Upper lobe of right lung (tissue), 1 donor: ENCODE results near the gene NUBP2. TPM values are rescaled to one million over a fixed set of nuclear protein-coding genes. Genes with fewer than 3 reads are reported as not detected.
A peak's percentile ranks its signal among the peaks of the same experiment; 100 is the strongest.

Experiments used
- ATAC-seq: fragments of 200-7000 bp; cut with Tn5 transposase; one replicate; pipeline ENCODE4 v1.9.1; 2020; ENCODE audit warnings: mild to moderate bottlenecking, moderate library complexity
- DNase-seq: peaks from one replicate; pipeline ENCODE4 v3.0.0-alpha.2; 2020
- H3K27ac ChIP-seq: fragments of 200-600 bp; one replicate; pipeline ENCODE4 v1.8.0; 2022
- H3K27me3 ChIP-seq: fragments of 200-600 bp; one replicate; pipeline ENCODE4 v1.8.0; 2022; ENCODE audit warnings: mild to moderate bottlenecking
- H3K36me3 ChIP-seq: fragments of 200-600 bp; one replicate; pipeline ENCODE4 v1.8.0; 2022
- H3K4me1 ChIP-seq: fragments of 200-600 bp; one replicate; pipeline ENCODE4 v1.8.0; 2022
- H3K4me3 ChIP-seq: fragments of 200-600 bp; one replicate; pipeline ENCODE4 v1.8.0; 2022; ENCODE audit warnings: mild to moderate bottlenecking
- H3K9me3 ChIP-seq: fragments of 200-600 bp; one replicate; pipeline ENCODE4 v1.8.0; 2022
- CTCF ChIP-seq: fragments of 200-600 bp; IDR thresholded peaks from one replicate; pipeline ENCODE4 v1.8.0; 2022; ENCODE audit warnings: antibody characterized with exemption
- intact Hi-C: fragments of 100-400 bp; cut with DNase I; formaldehyde crosslinking; loops from one replicate; pipeline ENCODE4 v1.11.0; 2022
- total RNA-seq: library from RNA; stranded (reverse); fragmentation: NEBNext Ultra II Directional; extraction: Animal tissue kit (Norgen Biotek cat#: 25700); gene quantifications from one replicate; pipeline ENCODE4 v1.2.1, GENCODE V29; 2021
- donor health status: DM: no; HTN: yes; CAD: no; lungs with severe emphysema.

Gene NUBP2
- total RNA-seq, 1 donor from 2014 or later: 38.9 TPM

- peaks cover 75% of the 10 kb centered on the region for H3K36me3 ChIP-seq
- intact Hi-C loops: no loop called here
- no peak overlapping the region for H3K4me3 ChIP-seq
- TF ChIP-seq CTCF: no peak
- H3K4me1 ChIP-seq: no peaks in the 10 kb centered on the region
- H3K9me3 ChIP-seq: no peaks in the 10 kb centered on the region
- DNase-seq (no peak), ATAC-seq (no peak)
- no peaks in the 10 kb centered on the region for H3K27me3 ChIP-seq
- H3K27ac ChIP-seq: no peak overlapping the region
Observed at GRCh38 chr16:1762196-1762878, 20.4 kb upstream of the NUBP2 start.

DNA sequence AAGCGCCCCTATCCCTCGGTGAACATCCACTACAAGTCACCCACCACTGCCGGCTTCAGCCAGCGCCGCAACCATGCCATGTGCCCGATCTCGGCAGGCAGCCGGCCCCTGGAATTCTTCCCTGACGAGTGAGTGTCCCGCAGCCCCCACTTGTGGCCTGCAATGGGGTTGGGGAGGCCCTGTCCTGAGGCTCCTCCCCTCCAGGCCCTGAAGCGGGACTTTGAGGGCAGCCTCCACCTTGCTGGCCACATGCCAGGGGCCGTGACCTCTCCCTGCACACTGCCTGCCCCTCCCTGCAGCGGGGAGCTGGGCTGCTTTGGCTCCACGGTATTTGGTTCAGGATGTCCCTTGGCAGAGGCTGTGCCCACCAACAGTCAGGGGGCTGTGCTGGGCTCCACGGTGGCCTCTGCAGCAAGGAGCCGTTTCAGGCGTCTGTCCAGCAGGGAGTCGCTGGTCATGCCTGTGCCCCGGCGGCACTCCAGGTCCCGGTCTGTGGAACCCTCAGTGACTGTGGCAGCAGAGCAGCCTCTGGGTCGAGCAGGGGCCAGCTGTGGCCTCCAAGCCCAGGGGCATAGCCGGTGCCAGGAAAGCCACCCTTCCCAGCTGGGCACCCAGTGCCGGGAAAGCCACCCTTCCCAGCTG lies 19.8 kb upstream of the NUBP2 start:
- no peak for TF ChIP-seq CTCF
- Histone ChIP-seq H3K4me3 (no peak overlapping the region), H3K27ac (no peak overlapping the region), H3K4me1 (no peaks in the 10 kb centered on the region), H3K36me3 (peaks cover 76% of the 10 kb centered on the region), H3K27me3 (no peaks in the 10 kb centered on the region), H3K9me3 (no peaks in the 10 kb centered on the region)
- ATAC-seq (no peak), DNase-seq (no peak)
- intact Hi-C loops: no loop called here

- Histone ChIP-seq H3K4me3 (no peak overlapping the region), H3K27ac (no peak overlapping the region), H3K27me3 (no peaks in the 10 kb centered on the region), H3K9me3 (no peaks in the 10 kb centered on the region), H3K36me3 (peaks cover 71% of the 10 kb centered on the region), H3K4me1 (no peaks in the 10 kb centered on the region)
- intact Hi-C loops: no loop called here
- peak; percentile 11 for TF ChIP-seq CTCF
- ATAC-seq: no peak
- DNase-seq: no peak
Observed at GRCh38 chr16:1763521-1764511, 18.9 kb upstream of the NUBP2 start.

DNA sequence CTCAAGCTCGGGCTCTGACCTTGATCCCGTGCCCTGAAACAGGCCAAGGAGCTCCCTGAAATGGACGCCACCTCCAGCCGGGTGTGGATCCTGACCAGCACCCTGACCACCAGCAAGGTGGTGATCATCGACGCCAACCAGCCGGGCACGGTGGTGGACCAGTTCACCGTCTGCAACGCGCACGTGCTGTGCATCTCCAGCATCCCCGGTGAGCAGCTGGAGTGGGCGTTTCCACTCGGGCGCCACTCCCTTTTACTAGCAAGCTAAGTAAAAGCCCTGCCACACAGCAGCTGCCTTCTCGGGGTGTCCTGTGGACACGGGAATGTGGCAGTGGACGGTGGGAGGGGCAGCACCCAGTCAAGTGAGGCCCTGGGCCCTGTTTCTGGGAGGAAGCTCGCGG lies 17.8 kb upstream of the NUBP2 start:
- Histone ChIP-seq H3K9me3 (no peaks in the 10 kb centered on the region), H3K4me3 (no peak overlapping the region), H3K36me3 (peaks cover 70% of the 10 kb centered on the region), H3K27ac (no peak overlapping the region), H3K27me3 (no peaks in the 10 kb centered on the region), H3K4me1 (peaks cover 1% of the 10 kb centered on the region)
- DNase-seq: no peak
- no peak for TF ChIP-seq CTCF
- ATAC-seq: no peak
- intact Hi-C loops: no loop called here

GRCh38 chr16:1765826-1766225 lies 16.9 kb upstream of the NUBP2 start:
- ATAC-seq: no peak
- Histone ChIP-seq H3K4me3 (no peak overlapping the region), H3K9me3 (no peaks in the 10 kb centered on the region), H3K36me3 (peaks cover 62% of the 10 kb centered on the region), H3K27me3 (no peaks in the 10 kb centered on the region), H3K27ac (no peak overlapping the region), H3K4me1 (peaks cover 10% of the 10 kb centered on the region)
- intact Hi-C loops: no loop called here
- DNase-seq: no peak
- no peak for TF ChIP-seq CTCF
